HepG2 (cell line): ENCODE measurements around the gene ETV6. TPM values are rescaled to one million over a fixed set of nuclear protein-coding genes. Genes with fewer than 3 reads are reported as not detected.

Experiments used
- CENPT ChIP-seq: sonication (generic); formaldehyde crosslinking; IDR thresholded peaks from 2 replicates; pipeline ENCODE4 v1.8.0; 2022; ENCODE audit warnings: low read depth, mild to moderate bottlenecking, moderate library complexity, missing genetic modification reagents
- DZIP1 ChIP-seq: sonication (generic); formaldehyde crosslinking; IDR thresholded peaks from 2 replicates; pipeline ENCODE4 v1.5.0; 2020; ENCODE audit warnings: mild to moderate bottlenecking, missing genetic modification reagents
- E2F2 ChIP-seq: sonication (generic); formaldehyde crosslinking; IDR thresholded peaks from 2 replicates; pipeline ENCODE4 v1.4.0; 2020; ENCODE audit warnings: missing genetic modification reagents, borderline replicate concordance
- ELF3 ChIP-seq: IDR thresholded peaks from 2 replicates; pipeline ENCODE4 v1.6.1; 2016; ENCODE audit warnings: missing genetic modification reagents, missing compliant biosample characterization
- ESRRA ChIP-seq: sonication (generic); formaldehyde crosslinking; IDR thresholded peaks from 2 replicates; pipeline ENCODE4 v1.5.1; 2020; ENCODE audit warnings: mild to moderate bottlenecking, low read depth, missing genetic modification reagents
- HOXA5 ChIP-seq: sonication (generic); formaldehyde crosslinking; IDR thresholded peaks from 2 replicates; pipeline ENCODE4 v1.4.0; 2020; ENCODE audit warnings: missing genetic modification reagents
- MIXL1 ChIP-seq: IDR thresholded peaks from 2 replicates; pipeline ENCODE4 v1.6.1; 2016
- MZF1 ChIP-seq: sonication (generic); formaldehyde crosslinking; IDR thresholded peaks from 2 replicates; pipeline ENCODE4 v1.8.1; 2023; ENCODE audit warnings: mild to moderate bottlenecking, missing genetic modification reagents, borderline replicate concordance
- NFIB ChIP-seq: sonication (generic); formaldehyde crosslinking; IDR thresholded peaks from 2 replicates; pipeline ENCODE4 v1.9.0; 2021; ENCODE audit warnings: missing genetic modification reagents, mild to moderate bottlenecking, borderline replicate concordance
- NONO ChIP-seq, 2 experiments: fragments of 450-650 bp in 1 of 2; sonication (generic) in 1 of 2; formaldehyde crosslinking in 1 of 2; IDR thresholded peaks in 1 of 2; conservative IDR thresholded peaks in 1 of 2; 2 replicates each; pipeline versions ENCODE4 v1.6.1 to v1.8.0; 2017 to 2022; ENCODE audit warnings: mild to moderate bottlenecking in 1 of 2, missing genetic modification reagents in 1 of 2, moderate library complexity in 1 of 2
- POGK ChIP-seq: sonication (generic); formaldehyde crosslinking; conservative IDR thresholded peaks from 2 replicates; pipeline ENCODE4 v1.8.0; 2022; ENCODE audit warnings: mild to moderate bottlenecking, moderate library complexity, missing genetic modification reagents
- POLR2AphosphoS2 ChIP-seq: IDR thresholded peaks from 2 replicates; pipeline ENCODE4 v1.6.1; 2011; ENCODE audit warnings: low read depth, low read length, improper control_type of control experiment
- PPARG ChIP-seq: conservative IDR thresholded peaks from 2 replicates; pipeline ENCODE4 v1.6.1; 2016; ENCODE audit warnings: missing biosample characterization, missing genetic modification reagents
- RELA ChIP-seq: sonication (generic); formaldehyde crosslinking; IDR thresholded peaks from 2 replicates; pipeline ENCODE4 v1.4.0; 2020; ENCODE audit warnings: missing genetic modification reagents
- REXO4 ChIP-seq: sonication (generic); formaldehyde crosslinking; IDR thresholded peaks from 2 replicates; pipeline ENCODE4 v1.8.0; 2022; ENCODE audit warnings: missing genetic modification reagents, mild to moderate bottlenecking, borderline replicate concordance
- RXRB ChIP-seq: IDR thresholded peaks from 2 replicates; pipeline ENCODE4 v1.6.1; 2016; ENCODE audit warnings: borderline replicate concordance, missing genetic modification reagents, missing compliant biosample characterization
- SATB2 ChIP-seq: sonication (generic); formaldehyde crosslinking; IDR thresholded peaks from 2 replicates; pipeline ENCODE4 v1.5.0; 2020; ENCODE audit warnings: missing genetic modification reagents
- TCF7 ChIP-seq: sonication (generic); IDR thresholded peaks from 2 replicates; pipeline ENCODE4 v1.6.1; 2016; ENCODE audit warnings: antibody characterized with exemption, low read depth
- WIZ ChIP-seq: sonication (generic); formaldehyde crosslinking; IDR thresholded peaks from 2 replicates; pipeline ENCODE4 v1.5.1; 2020; ENCODE audit warnings: mild to moderate bottlenecking, missing genetic modification reagents
- ZFP37 ChIP-seq: sonication (generic); formaldehyde crosslinking; IDR thresholded peaks from 2 replicates; pipeline ENCODE4 v1.4.0; 2020; ENCODE audit warnings: missing genetic modification reagents, borderline replicate concordance
- ZNF121 ChIP-seq: sonication (generic); formaldehyde crosslinking; IDR thresholded peaks from 2 replicates; pipeline ENCODE4 v1.5.0; 2020; ENCODE audit warnings: mild to moderate bottlenecking, missing genetic modification reagents
- ZNF329 ChIP-seq: sonication (generic); formaldehyde crosslinking; IDR thresholded peaks from 2 replicates; pipeline ENCODE4 v1.9.0; 2021; ENCODE audit warnings: low read depth, mild to moderate bottlenecking, missing genetic modification reagents
- ZNF362 ChIP-seq: sonication (generic); formaldehyde crosslinking; IDR thresholded peaks from 2 replicates; pipeline ENCODE4 v1.4.0; 2020; ENCODE audit warnings: missing genetic modification reagents, mild to moderate bottlenecking, borderline replicate concordance
- ZNF672 ChIP-seq: sonication (generic); formaldehyde crosslinking; IDR thresholded peaks from 2 replicates; pipeline ENCODE4 v1.8.1; 2022; ENCODE audit warnings: missing genetic modification reagents
- ZNF780A ChIP-seq: sonication (generic); formaldehyde crosslinking; IDR thresholded peaks from 2 replicates; pipeline ENCODE4 v1.8.0; 2022; ENCODE audit warnings: mild to moderate bottlenecking, missing genetic modification reagents, moderate library complexity
- ZNF878 ChIP-seq: sonication (generic); formaldehyde crosslinking; IDR thresholded peaks from 2 replicates; pipeline ENCODE4 v1.8.1; 2023; ENCODE audit warnings: mild to moderate bottlenecking, missing genetic modification reagents, moderate library complexity
- polyA plus RNA-seq, 8 experiments: library from polyadenylated mRNA; depleted of rRNA in 3 of 8; stranded (reverse) in 7 of 8; unstranded in 1 of 8; fragments of >200 nt; fragmentation: Illumina TruSeq in 4 of 8; extraction: Trizol in 4 of 8; gene quantifications; 2 replicates each; pipeline versions ENCODE4 v1.2.1 to v1.2.3, GENCODE V29; 2011 to 2016; ENCODE audit warnings: low read depth in 4 of 8, missing spikeins in 1 of 8, mixed read lengths in 1 of 8; ENCODE audit not compliant: insufficient read depth in 1 of 8
- total RNA-seq, 5 experiments: library from RNA; depleted of rRNA; stranded (reverse); fragments of >200 nt; fragmentation: Illumina TruSeq; extraction: Trizol; gene quantifications; 2 replicates each; pipeline ENCODE4 v1.2.3, GENCODE V29; 2016; ENCODE audit warnings: low read depth in 1 of 5

The ETV6 gene
- total and polyA plus RNA-seq, 2 of the 13 experiments (the other 11 are each of a cell fraction or from before 2014, with no cell fraction given), result 2.2 to 3.0 TPM

- TF ChIP-seq NONO (IDR thresholded peaks at IDR 0.05), result no peak
- 0 out of 2 replicates have a peak, but pooled peaks have one; percentile 23 for TF ChIP-seq NONO (CRISPR knock-in tag; conservative IDR thresholded peaks at IDR 0.05)
- 0 out of 2 replicates have a peak, but pooled peaks have one; percentile 36 for TF ChIP-seq MIXL1 (CRISPR knock-in tag)
- TF ChIP-seq ZNF780A (CRISPR knock-in tag), result no peak
- no peak for TF ChIP-seq ZFP37 (CRISPR knock-in tag)
- TF ChIP-seq WIZ, result no peak
- no peak for TF ChIP-seq E2F2 (CRISPR knock-in tag)
- no peak for TF ChIP-seq DZIP1
- no peak for TF ChIP-seq MZF1 (CRISPR knock-in tag)
- TF ChIP-seq ESRRA (CRISPR knock-in tag), result no peak
- 0 out of 2 replicates have a peak, but pooled peaks have one; percentile 23 for TF ChIP-seq TCF7
- TF ChIP-seq PPARG (CRISPR knock-in tag), result peak; percentile 58
- no peak for TF ChIP-seq ZNF672 (CRISPR knock-in tag)
- no peak for TF ChIP-seq ZNF121 (CRISPR knock-in tag)
- TF ChIP-seq ELF3 (CRISPR knock-in tag), result peak; percentile 59; the same call in 1 of the 2 replicates
- TF ChIP-seq REXO4 (CRISPR knock-in tag), result no peak
- TF ChIP-seq POGK (CRISPR knock-in tag), result no peak
- no peak for TF ChIP-seq ZNF878
- peak; percentile 81 for TF ChIP-seq RXRB (CRISPR knock-in tag)
- 0 out of 2 replicates have a peak, but pooled peaks have one; percentile 52 for TF ChIP-seq HOXA5 (CRISPR knock-in tag)
- no peak for TF ChIP-seq NFIB (CRISPR knock-in tag)
- no peak for TF ChIP-seq SATB2 (CRISPR knock-in tag)
- no peak for TF ChIP-seq POLR2AphosphoS2
- TF ChIP-seq ZNF329 (CRISPR knock-in tag), result no peak
- no peak for TF ChIP-seq CENPT (CRISPR knock-in tag)
- no peak; the same call in 1 of the 2 replicates for TF ChIP-seq ZNF362 (CRISPR knock-in tag)
- TF ChIP-seq RELA, result no peak
These were observed 61.4 kb downstream of the ETV6 start (continued) for GRCh38 chr12:11710906-11711305.
